NCI-H2107 treated with DMSO at 0.1 percent for 48 hours (cell line): ENCODE measurements around the gene GSK3B.

Source experiments
- DNase-seq: peaks from one replicate; lab custom pipeline; 2025; ENCODE audit not compliant: unreplicated experiment; lab: John Stamatoyannopoulos, UW

GSK3B gene

DNA sequence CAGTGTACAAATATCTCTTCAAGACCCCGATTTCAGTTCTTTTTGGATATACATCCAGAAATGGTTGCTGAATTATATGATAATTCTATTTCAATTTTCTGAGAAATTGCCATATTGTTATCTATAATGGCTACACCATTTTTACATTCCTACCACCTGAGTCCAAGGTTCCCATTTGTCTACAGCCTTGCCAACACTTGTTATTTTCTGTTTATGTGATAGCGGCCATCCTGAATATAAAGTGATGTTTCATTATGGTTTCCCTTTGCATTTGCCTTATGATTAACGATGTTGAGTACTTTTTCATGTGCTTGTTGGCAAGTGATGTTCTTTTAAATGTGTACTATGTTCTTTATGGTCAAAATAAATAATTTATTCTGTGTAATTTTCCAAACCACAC is 303.9 kb downstream of the GSK3B start:
- no peak for DNase-seq

DNA sequence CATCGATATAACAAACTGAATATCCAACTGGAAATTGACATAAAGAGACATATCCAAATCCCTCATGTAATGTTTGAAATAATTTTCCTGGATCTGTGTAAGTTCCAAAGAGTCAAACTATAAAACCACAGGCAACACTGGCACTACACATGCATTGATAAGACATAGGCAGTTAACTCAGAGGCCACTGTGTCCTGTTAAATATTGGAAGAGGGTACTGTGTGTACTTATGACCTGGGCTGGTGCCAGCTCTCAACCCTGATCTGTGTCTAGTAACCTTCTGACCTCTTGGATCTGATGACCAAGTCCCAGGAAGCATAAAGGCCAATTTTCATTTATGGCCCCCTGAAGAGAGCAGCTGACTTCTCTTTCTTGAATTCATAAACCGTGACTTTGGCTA is 307.8 kb downstream of the GSK3B start:
- DNase-seq, result no peak

DNA sequence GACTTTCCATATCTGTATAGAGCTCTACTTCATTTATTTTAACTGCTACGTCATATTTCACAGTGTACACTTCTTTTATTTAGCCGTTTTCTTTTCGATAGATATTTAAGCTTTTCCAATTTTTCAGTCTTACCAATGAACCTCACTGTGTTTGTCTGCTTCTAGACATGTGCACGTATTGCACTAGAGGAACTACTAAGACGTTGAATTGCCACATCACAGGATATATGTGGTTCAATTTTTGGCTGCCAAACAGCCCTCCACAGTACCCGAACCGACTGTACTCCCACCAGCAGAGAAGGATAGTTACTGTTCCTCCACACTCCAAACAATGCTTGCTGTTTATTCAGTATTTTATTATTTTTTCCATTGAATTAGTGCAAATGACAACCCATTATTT is 310.4 kb downstream of the GSK3B start:
- DNase-seq, result no peak

DNA sequence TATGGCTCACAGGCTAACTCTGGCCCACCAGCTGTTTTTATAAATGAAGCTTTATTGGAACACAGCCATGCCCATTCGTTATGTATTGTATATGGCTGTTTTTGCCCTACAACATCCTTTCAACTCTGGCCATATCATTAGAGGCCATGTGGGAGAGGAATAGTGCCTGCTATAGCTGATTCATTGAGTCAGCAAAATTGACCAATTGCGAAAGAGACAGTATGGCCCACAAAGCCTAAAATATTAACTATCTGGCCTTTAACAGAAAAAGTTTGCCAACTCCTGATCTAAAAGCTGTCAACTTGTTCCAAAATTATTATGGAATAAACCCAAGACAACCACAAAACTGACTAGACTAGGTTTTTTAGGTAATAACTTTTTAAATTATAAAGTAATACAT is 311.0 kb downstream of the GSK3B start:
- DNase-seq, result no peak

DNA sequence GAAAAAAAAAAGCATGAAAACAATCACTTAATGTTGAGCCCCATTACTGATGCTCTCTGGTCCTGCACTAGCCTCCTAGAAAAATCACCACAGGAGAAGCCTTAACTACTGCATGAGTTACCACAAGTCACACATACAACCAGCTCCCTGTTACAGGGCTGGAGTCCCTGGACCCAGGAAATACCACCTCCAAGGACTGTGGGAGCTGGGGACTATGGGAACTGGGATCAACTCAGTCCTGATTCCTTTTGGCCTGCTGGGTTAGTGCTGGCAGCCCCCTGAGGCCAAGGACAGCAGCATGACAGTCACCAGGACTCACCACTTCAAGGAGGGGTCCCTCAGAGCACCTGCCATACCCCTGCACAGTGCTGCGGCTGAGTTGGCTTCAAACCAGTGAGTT is 311.8 kb downstream of the GSK3B start:
- no peak for DNase-seq

DNA sequence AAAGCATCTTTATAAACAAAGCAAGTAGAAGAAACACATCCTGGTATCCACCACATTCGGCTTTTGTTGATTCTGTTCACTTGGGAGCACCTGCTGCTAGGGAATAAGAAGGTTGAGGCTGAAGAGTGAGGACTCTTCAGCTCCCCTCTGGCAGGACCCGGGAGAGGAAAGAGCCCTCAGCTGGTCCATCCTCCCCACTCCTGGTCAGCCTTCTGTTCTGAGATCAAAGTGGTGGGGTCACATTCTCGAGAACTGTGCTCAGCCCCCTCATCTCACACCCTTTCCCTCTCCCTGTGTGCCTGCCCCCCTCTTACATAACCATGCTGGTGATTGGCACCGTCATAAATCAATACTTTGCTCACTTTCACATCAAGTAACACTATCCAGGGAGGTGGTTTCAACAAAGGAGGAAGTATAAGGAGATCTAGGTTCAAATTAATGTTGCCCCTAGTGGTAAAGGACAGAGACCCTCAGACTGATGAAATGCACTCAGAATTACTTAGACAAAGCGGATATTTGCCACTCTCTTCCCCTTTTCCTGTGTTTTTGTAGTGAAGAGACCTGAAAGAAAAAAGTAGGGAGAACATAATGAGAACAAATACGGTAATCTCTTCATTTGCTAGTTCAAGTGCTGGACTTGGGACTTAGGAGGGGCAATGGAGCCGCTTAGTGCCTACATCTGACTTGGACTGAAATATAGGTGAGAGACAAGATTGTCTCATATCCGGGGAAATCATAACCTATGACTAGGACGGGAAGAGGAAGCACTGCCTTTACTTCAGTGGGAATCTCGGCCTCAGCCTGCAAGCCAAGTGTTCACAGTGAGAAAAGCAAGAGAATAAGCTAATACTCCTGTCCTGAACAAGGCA is 312.7 kb downstream of the GSK3B start, which contains the start of gene NR1I2:
TSS of gene NR1I2 (plus strand) at position 772 of the 869 bp plus-strand sequence.
- peak; percentile 29 for DNase-seq

DNA sequence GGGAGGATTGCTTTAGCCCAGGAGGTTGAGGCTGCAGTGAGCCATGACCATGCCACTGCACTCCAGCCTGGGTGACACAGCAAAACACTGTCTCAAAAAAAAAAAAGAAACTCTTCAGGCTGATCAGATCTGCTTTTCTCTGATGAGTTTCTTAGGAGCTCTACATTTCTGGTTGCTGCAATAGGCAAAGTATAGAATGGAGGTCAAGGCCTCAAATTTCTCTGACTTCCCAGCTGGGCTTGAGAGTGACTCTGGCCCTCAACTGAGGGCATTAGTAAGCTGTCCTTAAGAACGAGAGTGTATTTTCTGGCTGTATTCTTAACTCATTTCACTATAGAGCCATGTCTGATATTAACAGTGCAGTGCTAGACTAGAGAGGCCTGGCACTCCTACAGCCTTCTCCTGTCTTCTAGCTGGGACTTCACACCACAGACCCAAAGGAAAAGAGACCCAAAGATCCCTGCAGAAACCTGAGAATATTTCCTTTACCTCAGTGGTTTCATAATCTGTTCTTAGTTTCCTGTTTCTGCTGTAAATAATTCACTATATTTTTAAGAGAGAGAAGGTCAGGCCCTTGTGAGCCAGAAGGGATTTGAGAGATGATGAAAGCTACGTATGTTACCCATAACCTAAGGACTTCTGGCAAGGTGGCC is 314.4 kb downstream of the GSK3B start:
- DNase-seq, result no peak

DNA sequence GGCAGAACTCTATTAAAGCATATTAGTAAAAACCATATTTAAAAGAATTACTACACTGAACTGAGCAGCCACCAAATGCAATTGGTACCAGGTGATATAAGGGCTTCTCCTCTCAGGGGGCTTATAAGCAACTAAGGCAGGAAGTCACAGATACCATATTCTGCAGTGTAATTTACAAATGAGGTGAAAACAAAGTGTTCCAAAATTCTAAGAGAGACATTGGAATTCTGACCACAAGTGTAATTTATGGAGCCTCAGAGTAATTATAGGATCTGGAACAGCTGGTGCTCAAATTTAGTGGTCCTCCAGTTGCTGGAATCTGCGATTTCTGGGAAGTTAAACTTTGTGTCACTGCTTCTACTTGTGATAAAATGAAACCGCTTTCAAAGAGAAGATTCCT is 315.4 kb downstream of the GSK3B start:
- no peak for DNase-seq

DNA sequence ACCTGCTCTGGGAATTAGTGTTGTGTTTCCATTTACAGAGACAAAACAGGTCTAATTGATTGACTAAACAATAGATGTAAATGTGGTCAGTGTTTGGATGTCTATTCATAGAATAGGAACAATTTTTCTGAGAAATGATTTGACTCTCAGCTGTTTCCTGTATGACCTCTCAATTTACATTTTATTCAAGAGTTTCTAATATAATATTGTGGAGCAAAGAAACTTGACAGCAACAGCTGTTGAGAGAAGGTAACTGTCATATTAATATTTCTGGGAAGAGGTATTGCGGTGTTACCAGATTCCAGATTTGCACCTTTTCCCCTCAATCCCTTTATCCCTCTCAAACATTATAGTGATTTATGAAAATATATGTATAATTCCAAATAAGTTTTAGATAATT is 316.1 kb downstream of the GSK3B start:
- no peak for DNase-seq

DNA sequence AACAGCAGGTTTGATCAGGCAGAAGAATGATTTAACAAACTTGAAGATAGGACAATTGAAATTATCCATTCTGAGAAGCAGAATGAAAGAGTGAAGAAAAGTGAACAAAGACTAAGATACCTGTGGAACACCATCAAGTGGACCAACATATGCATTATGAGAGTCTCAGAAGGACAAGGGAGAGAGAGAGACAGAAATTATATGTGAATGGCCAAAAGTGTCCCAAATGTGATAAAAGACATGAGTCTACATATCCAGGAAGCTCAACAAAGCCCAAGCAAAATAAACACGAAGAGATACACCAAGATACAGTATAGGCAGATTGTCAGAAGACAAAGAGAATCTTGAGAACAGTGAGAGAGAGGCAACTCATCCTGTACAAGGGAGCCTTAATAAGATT is 317.9 kb downstream of the GSK3B start:
- no peak for DNase-seq

DNA sequence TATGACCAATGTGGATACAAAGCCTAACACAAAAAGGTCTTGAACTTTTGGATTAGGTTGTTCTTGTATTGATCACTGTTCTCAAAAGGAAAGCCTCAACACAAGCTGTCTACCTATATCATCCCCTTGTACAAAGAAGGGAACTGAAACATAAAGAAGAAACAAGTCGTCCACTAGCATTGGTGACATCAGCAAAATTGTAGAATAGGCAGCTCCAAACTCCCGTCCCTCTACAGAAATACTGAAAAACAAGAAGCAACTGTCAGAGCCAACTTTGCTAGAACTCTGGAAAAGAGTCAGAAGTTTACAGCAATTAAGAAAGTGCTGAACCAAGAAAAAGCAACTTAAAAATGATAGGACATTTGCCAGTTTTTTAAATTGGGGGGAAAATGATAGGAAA is 319.8 kb downstream of the GSK3B start:
- DNase-seq, result no peak
